GM18858 (cell line): ENCODE data around the gene KLRK1.
"Not testable (repeated sequence)": the region's sequence is repeated elsewhere in the genome, so short reads cannot be mapped to it uniquely, and the experiment has no call there.

Experiments used
- ATAC-seq: cut with Tn5 transposase; IDR thresholded peaks from one replicate; pipeline ENCODE4 v1.9.1; 2021; ENCODE audit not compliant: unreplicated experiment

KLRK1 gene

GRCh38 chr12:10362828-10363657 is 26.8 kb downstream of the KLRK1 start:
- no peak for ATAC-seq

GRCh38 chr12:10362325-10362724 is 27.5 kb downstream of the KLRK1 start:
- no peak for ATAC-seq

GRCh38 chr12:10361622-10362021 is 28.2 kb downstream of the KLRK1 start:
- ATAC-seq = no peak

- no peak for ATAC-seq
Observed at GRCh38 chr12:10361084-10361483, 28.8 kb downstream of the KLRK1 start.

- no peak for ATAC-seq
Observed at GRCh38 chr12:10358969-10359368, 30.9 kb downstream of the KLRK1 start.

GRCh38 chr12:10358131-10358530 is 31.7 kb downstream of the KLRK1 start:
- ATAC-seq = no peak

- ATAC-seq = no peak
Observed at GRCh38 chr12:10354502-10354901, 35.3 kb downstream of the KLRK1 start.

GRCh38 chr12:10354071-10354470 is 35.8 kb downstream of the KLRK1 start:
- no peak for ATAC-seq

GRCh38 chr12:10351457-10351856 is 38.4 kb downstream of the KLRK1 start:
- not testable (repeated sequence) for ATAC-seq

- no peak for ATAC-seq
Observed at GRCh38 chr12:10341892-10342509, 47.8 kb downstream of the KLRK1 start.

GRCh38 chr12:10340946-10341345 is 48.9 kb downstream of the KLRK1 start:
- ATAC-seq = not testable (repeated sequence)

- no peak for ATAC-seq
Observed at GRCh38 chr12:10339053-10339840, 50.6 kb downstream of the KLRK1 start.

- not testable (repeated sequence) for ATAC-seq
Observed at GRCh38 chr12:10338470-10338869, 51.4 kb downstream of the KLRK1 start.

- ATAC-seq = not testable (repeated sequence)
Observed at GRCh38 chr12:10336196-10336595, 53.6 kb downstream of the KLRK1 start.

- no peak for ATAC-seq
Observed at GRCh38 chr12:10331642-10332239, 58.1 kb downstream of the KLRK1 start.

- ATAC-seq = not testable (repeated sequence)
Observed at GRCh38 chr12:10328691-10329090, 61.1 kb downstream of the KLRK1 start.
